Measurements from ENCODE around the gene LMAN2L.
"Not testable (repeated sequence)": the region's sequence is repeated elsewhere in the genome, so short reads cannot be mapped to it uniquely, and the experiment has no call there.

The LMAN2L gene

GRCh38 chr2:96687711-96688640 lies 51.9 kb downstream of the LMAN2L start:
- no peak for DNase-seq (ENCODE audit: low spot score)

- DNase-seq (ENCODE audit: low spot score): no peak
Observed at GRCh38 chr2:96687266-96687665, 52.6 kb downstream of the LMAN2L start.

GRCh38 chr2:96685577-96686459 lies 54.0 kb downstream of the LMAN2L start:
- no peak for DNase-seq (ENCODE audit: low spot score)

GRCh38 chr2:96684883-96685576 lies 54.8 kb downstream of the LMAN2L start:
- DNase-seq (ENCODE audit: low spot score): no peak

- no peak for DNase-seq (ENCODE audit: low spot score)
Observed at GRCh38 chr2:96683972-96684820, 55.7 kb downstream of the LMAN2L start.

- no peak for DNase-seq (ENCODE audit: low spot score)
Observed at GRCh38 chr2:96683307-96683706, 56.6 kb downstream of the LMAN2L start.

- no peak for DNase-seq (ENCODE audit: low spot score)
Observed at GRCh38 chr2:96681540-96681939, 58.3 kb downstream of the LMAN2L start.

- DNase-seq (ENCODE audit: low spot score): no peak
Observed at GRCh38 chr2:96680561-96681141, 59.2 kb downstream of the LMAN2L start.

- no peak for DNase-seq (ENCODE audit: low spot score)
Observed at GRCh38 chr2:96679848-96680247, 60.0 kb downstream of the LMAN2L start.

- no peak for DNase-seq (ENCODE audit: low spot score)
Observed at GRCh38 chr2:96669539-96670215, 70.2 kb downstream of the LMAN2L start.

- no peak for DNase-seq (ENCODE audit: low spot score)
Observed at GRCh38 chr2:96668771-96669170, 71.1 kb downstream of the LMAN2L start.

- DNase-seq (ENCODE audit: low spot score): not testable (repeated sequence)
Observed at GRCh38 chr2:96665717-96666116, 74.1 kb downstream of the LMAN2L start.

- no peak for DNase-seq (ENCODE audit: low spot score)
Observed at GRCh38 chr2:96665083-96665569, 74.7 kb downstream of the LMAN2L start.

GRCh38 chr2:96664366-96664925 lies 75.4 kb downstream of the LMAN2L start:
- no peak for DNase-seq (ENCODE audit: low spot score)

- DNase-seq (ENCODE audit: low spot score): no peak
Observed at GRCh38 chr2:96663829-96664228, 76.0 kb downstream of the LMAN2L start.

GRCh38 chr2:96663177-96663576 lies 76.7 kb downstream of the LMAN2L start:
- DNase-seq (ENCODE audit: low spot score): no peak

- DNase-seq (ENCODE audit: low spot score): no peak
Observed at GRCh38 chr2:96662360-96662759, 77.5 kb downstream of the LMAN2L start.

- no peak for DNase-seq (ENCODE audit: low spot score)
Observed at GRCh38 chr2:96661324-96661723, 78.5 kb downstream of the LMAN2L start.

- no peak for DNase-seq (ENCODE audit: low spot score)
Observed at GRCh38 chr2:96656540-96656939, 83.3 kb downstream of the LMAN2L start.

Measured in kidney capillary endothelial cell (primary cell).